Heart right ventricle (tissue), 16 donors: ENCODE measurements around the gene BMP10. TPM values are rescaled to one million over a fixed set of nuclear protein-coding genes. Genes with fewer than 3 reads are reported as not detected.

ENCODE experiments used
- ATAC-seq, 8 donors: fragments of 200-7000 bp; cut with Tn5 transposase; one replicate each; pipeline ENCODE4 v1.9.1; 2020; ENCODE audit warnings: mild to moderate bottlenecking in 8 of 8, moderate library complexity in 8 of 8, moderate number of reproducible peaks in 1 of 8
- DNase-seq, 2 donors: peaks; one replicate each; pipeline ENCODE4 v3.0.0-alpha.2; 2020
- H3K27ac ChIP-seq, 10 donors: fragments of 200-600 bp; sonication (generic) in 2 of 10; one replicate each; pipeline versions ENCODE4 v1.5.0 to v1.8.0; 2020 to 2022; ENCODE audit warnings: mild to moderate bottlenecking in 3 of 10
- H3K27me3 ChIP-seq, 7 donors: fragments of 200-600 bp; one replicate each; pipeline ENCODE4 v1.8.0; 2021 to 2022; ENCODE audit warnings: mild to moderate bottlenecking in 2 of 7
- H3K36me3 ChIP-seq, 9 donors: fragments of 200-600 bp; sonication (generic) in 1 of 9; one replicate each; pipeline versions ENCODE4 v1.5.0 to v1.8.0; 2020 to 2022; ENCODE audit warnings: mild to moderate bottlenecking in 2 of 9
- H3K4me1 ChIP-seq, 9 donors: fragments of 200-600 bp; sonication (generic) in 1 of 9; one replicate each; pipeline versions ENCODE4 v1.5.0 to v1.8.0; 2020 to 2022; ENCODE audit warnings: mild to moderate bottlenecking in 4 of 9
- H3K4me3 ChIP-seq, 10 donors: fragments of 200-600 bp; sonication (generic) in 2 of 10; one replicate each; pipeline versions ENCODE4 v1.5.0 to v1.8.0; 2020 to 2022; ENCODE audit warnings: mild to moderate bottlenecking in 7 of 10, moderate library complexity in 2 of 10
- H3K9me3 ChIP-seq, 11 donors: fragments of 200-600 bp in 10 of 11; sonication (generic) in 2 of 11; one replicate each; pipeline versions ENCODE4 v1.5.0 to v1.8.0; 2013 to 2022; ENCODE audit warnings: mild to moderate bottlenecking in 2 of 11, control low read depth in 1 of 11, moderate library complexity in 1 of 11
- WGBS, 2 donors: extraction: QIAGEN DNeasy Blood & Tissue Kit; methylation state at CpG; one replicate each; pipeline ENCODE4 v1.1.7; 2013; ENCODE audit warnings: inconsistent platforms in 1 of 2; 5-methylcytosine and 5-hydroxymethylcytosine counted together
- intact Hi-C, 10 donors: fragments of 100-400 bp; cut with DNase I; formaldehyde crosslinking; loops; one replicate each; pipeline versions ENCODE4 v1.11.1 to v1.14.2; 2022
- polyA plus RNA-seq, 2 donors: library from polyadenylated mRNA; stranded (reverse); fragments of 200-250 nt; gene quantifications; one replicate each; pipeline ENCODE4 v1.2.3, GENCODE V29; 2013
- total RNA-seq, 10 donors: library from RNA; stranded (reverse); fragmentation: NEBNext Ultra II Directional in 3 of 10; extraction: Animal tissue kit (Norgen Biotek cat#: 25700) in 3 of 10; gene quantifications; one replicate each; pipeline versions ENCODE4 v1.2.1 to v1.2.4, GENCODE V29; 2021 to 2023
- TF ChIP-seq, protein P1 (sequence below), 9 donors: fragments of 200-600 bp; sonication (generic) in 2 of 9; IDR thresholded peaks; one replicate each; pipeline versions ENCODE4 v1.5.0 to v1.8.0; 2021 to 2022; ENCODE audit warnings: antibody characterized with exemption in 9 of 9, mild to moderate bottlenecking in 5 of 9, moderate library complexity in 1 of 9
- donor health status: Arrhythmogenic right ventricular cardiomyopathy.
- donor health status: ischemic (EF 13 %, LVEDD 7.1; RV severe dilation, severe dysfunction).
- donor health status: healthy with polysubstance abuse.
- donor health status: DM: no; HTN: yes; CAD: no.
- donor health status: DM: no; HTN: no; CAD: no.
- donor health status: ischemic (EF 25% LVEDD 6.9; RV normal size, moderate dysfunction).
- donor health status: ischemic (EF 25% LVEDD 5.7; RV mildly dilated, moderate dysfunction).
- donor health status: healthy.
- donor health status: DM: yes; HTN: yes; CAD: no.
- donor health status: Ischemic cardiomyopathy.
- donor health status: ischemic (EF 35%, LVEDD 5.7; RV mildly dilated, moderate dysfunction).
- donor health status: nonischemic (EF 11% LVEDD 7.7; RV severe dilation, severe dysfunction).
- donor health status: DM: yes; HTN: yes; CAD: no.
- donor health status: PGD.
- donor health status: ischemic (EF 29% LVEDD 5.4; RV normal size, mild dysfunction).
- donor health status: nonischemic (EF 23%, LVEDD 6.1; RV moderate dilation, normal function).

The BMP10 gene
- total and polyA plus RNA-seq, 12 donors = 0.03 to 0.31 TPM; not detected in 10

DNA sequence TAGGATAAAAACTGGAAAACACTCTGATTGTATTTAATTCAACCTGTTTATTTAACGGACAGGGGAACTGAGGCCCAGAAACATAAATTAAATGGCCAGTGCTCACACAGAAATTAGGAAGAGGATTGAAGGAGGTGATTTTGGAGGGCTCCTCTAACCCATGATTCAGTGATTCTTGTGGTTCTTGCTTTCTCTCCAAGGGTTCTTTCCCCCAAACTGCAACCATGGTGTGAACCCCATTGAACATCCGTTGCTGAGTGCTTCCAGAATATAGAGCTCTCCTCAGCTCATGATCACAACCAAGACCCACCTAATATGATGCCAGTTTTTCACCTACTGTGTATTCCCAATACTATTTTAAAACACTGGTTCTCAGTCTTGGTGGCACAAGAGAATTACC lies 41.4 kb downstream of the BMP10 start:
- H3K9me3 ChIP-seq = no peaks in the 10 kb centered on the region
- DNase-seq = no peak
- peak overlapping the region in 2 of 10 donors; percentile 21 to 23 for H3K4me3 ChIP-seq
- H3K4me1 ChIP-seq = peaks cover 20 to 90% (median 47%) of the 10 kb centered on the region in 9 donors
- peak overlapping the region; percentile 38 to 85 (median 76) for H3K27ac ChIP-seq
- WGBS, 2 donors = 38 to 40% methylated on average over 2 of the region's 2 CpGs
- H3K27me3 ChIP-seq = no peaks in the 10 kb centered on the region
- H3K36me3 ChIP-seq = peaks cover 0 to 35% (median 0%) of the 10 kb centered on the region in 9 donors
- TF ChIP-seq, protein P1, sequence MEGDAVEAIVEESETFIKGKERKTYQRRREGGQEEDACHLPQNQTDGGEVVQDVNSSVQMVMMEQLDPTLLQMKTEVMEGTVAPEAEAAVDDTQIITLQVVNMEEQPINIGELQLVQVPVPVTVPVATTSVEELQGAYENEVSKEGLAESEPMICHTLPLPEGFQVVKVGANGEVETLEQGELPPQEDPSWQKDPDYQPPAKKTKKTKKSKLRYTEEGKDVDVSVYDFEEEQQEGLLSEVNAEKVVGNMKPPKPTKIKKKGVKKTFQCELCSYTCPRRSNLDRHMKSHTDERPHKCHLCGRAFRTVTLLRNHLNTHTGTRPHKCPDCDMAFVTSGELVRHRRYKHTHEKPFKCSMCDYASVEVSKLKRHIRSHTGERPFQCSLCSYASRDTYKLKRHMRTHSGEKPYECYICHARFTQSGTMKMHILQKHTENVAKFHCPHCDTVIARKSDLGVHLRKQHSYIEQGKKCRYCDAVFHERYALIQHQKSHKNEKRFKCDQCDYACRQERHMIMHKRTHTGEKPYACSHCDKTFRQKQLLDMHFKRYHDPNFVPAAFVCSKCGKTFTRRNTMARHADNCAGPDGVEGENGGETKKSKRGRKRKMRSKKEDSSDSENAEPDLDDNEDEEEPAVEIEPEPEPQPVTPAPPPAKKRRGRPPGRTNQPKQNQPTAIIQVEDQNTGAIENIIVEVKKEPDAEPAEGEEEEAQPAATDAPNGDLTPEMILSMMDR (IDR thresholded peaks at IDR 0.05) = no peak
- intact Hi-C loops = loop anchor here in 7 of 10 donors (2.0 to 10.0 kb wide), 5 partner anchors 55 to 1698 kb away; partner anchors contain the start of genes APLF (in 1 of the 7) and FBXO48 (in 1 of the 7)
- ATAC-seq = no peak

DNA sequence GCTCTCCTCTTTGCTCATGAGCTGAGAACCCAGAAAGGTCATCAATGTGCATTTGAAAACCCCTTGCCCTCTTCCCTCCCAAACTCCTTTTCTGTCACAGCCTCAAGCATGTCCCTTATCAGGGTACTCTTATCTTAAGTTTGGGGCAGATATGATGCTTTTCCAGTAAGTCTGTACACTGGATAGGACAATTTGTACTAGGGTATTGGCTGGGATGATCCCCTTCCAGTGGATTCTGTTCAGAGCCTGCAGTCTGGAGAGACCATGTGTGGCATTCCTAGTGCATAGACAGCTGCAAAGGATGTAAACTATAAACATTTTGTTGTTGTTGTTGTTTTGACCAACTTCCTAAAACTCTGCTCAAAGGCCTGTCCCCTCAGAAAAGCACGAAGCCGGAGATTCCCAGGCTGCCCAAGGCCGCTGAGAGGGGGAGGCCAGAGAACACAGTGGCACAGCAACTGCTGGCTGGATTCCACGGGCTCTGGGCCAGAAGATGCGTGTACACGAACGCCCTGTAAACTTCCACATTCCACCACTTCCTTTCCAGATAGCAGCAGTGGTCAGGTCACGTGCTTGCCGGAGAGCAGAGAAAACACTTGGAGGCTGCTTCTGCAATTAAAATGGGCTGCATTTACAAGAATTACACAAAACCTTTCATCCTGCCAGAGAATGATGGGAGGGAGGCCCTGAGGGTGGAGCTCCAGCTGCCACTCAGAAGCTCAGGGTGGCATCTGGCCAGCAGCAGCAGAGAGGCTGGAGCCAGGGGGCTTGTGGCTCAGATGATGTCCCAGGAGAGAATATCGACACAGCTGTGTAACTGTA lies 42.1 kb downstream of the BMP10 start:
- H3K4me3 ChIP-seq = peak overlapping the region in 5 of 10 donors; percentile 21 to 28 (median 24)
- TF ChIP-seq, protein P1 (IDR thresholded peaks at IDR 0.05) = no peak
- H3K36me3 ChIP-seq = peaks cover 0 to 42% (median 0%) of the 10 kb centered on the region in 9 donors
- intact Hi-C loops = loop anchor here in 5 of 10 donors (2.0 to 10.0 kb wide), 3 partner anchors 54 to 74 kb away; no protein-coding TSS in a partner anchor
- DNase-seq (peak; percentile 94 to 96), ATAC-seq (peak; percentile 81 to 92 (median 85))
- WGBS, 2 donors = 1 to 2% methylated on average over 10 of the region's 10 CpGs
- H3K4me1 ChIP-seq = peaks cover 20 to 83% (median 47%) of the 10 kb centered on the region in 9 donors
- peak overlapping the region; percentile 38 to 85 (median 76) for H3K27ac ChIP-seq
- H3K27me3 ChIP-seq = no peaks in the 10 kb centered on the region
- no peaks in the 10 kb centered on the region for H3K9me3 ChIP-seq

DNA sequence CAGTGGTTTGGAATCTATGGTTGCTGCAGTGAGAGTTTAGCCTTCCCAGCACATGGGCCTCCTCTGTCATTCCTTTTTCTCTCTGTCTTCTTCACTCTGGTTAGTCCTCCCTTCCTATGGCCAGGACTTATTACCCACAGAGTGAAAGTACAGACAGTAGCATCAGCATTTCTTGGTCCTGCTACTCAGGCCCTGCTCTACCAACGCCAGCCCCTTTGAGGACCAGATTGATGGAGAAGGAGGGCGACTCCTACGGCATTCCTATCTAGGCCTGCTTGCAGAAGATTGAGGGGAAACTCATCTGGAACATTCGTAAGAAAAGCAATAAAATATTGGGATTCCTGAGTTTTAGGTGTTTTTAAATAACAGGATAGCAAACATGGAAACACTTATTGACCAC lies 43.5 kb downstream of the BMP10 start:
- H3K27me3 ChIP-seq = no peaks in the 10 kb centered on the region
- H3K4me3 ChIP-seq = no peak overlapping the region
- intact Hi-C loops = loop anchor here in 5 of 10 donors (2.0 to 10.0 kb wide), 3 partner anchors 53 to 73 kb away; no protein-coding TSS in a partner anchor
- peak overlapping the region in 5 of 10 donors; percentile 74 to 85 (median 81) for H3K27ac ChIP-seq
- H3K4me1 ChIP-seq = peaks cover 20 to 71% (median 44%) of the 10 kb centered on the region in 9 donors
- DNase-seq (no peak), ATAC-seq (no peak)
- TF ChIP-seq, protein P1 (IDR thresholded peaks at IDR 0.05) = no peak
- WGBS, 2 donors = 94 to 95% methylated on average over 4 of the region's 4 CpGs
- H3K9me3 ChIP-seq = no peaks in the 10 kb centered on the region
- peaks cover 0 to 56% (median 0%) of the 10 kb centered on the region in 9 donors for H3K36me3 ChIP-seq

DNA sequence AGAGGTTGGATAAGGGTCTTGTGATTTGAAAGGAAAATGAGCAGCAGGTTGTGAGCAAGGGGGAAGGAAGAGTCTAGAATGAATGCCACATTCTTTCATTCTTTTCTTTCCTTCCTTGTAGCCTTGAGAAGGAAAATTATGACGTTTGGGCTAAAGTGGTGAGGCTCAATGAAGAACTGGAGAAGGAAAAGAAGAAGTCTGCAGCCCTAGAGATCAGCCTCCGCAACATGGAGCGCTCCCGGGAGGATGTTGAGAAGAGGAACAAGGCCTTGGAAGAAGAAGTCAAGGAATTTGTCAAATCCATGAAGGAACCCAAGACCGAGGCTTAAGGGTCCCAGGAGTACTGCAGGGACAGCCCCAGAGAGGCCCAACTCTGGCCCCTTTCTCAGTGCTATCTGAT lies 45.3 kb downstream of the BMP10 start:
- TF ChIP-seq, protein P1 (IDR thresholded peaks at IDR 0.05) = no peak
- H3K27ac ChIP-seq = peak overlapping the region in 1 of 10 donors; percentile 16
- H3K9me3 ChIP-seq = no peaks in the 10 kb centered on the region
- H3K4me3 ChIP-seq = no peak overlapping the region
- no peak for DNase-seq
- peaks cover 11 to 59% (median 33%) of the 10 kb centered on the region in 9 donors for H3K4me1 ChIP-seq
- 78 to 80% methylated on average over 5 of the region's 5 CpGs for WGBS, 2 donors
- no peak for ATAC-seq
- H3K27me3 ChIP-seq = no peaks in the 10 kb centered on the region
- intact Hi-C loops = loop anchor here in 4 of 10 donors (5.0 to 10.0 kb wide), 2 partner anchors 54 to 71 kb away; no protein-coding TSS in a partner anchor
- peaks cover 0 to 74% (median 0%) of the 10 kb centered on the region in 9 donors for H3K36me3 ChIP-seq
